Measurements from ENCODE around the gene MTFP1.
"Not testable (repeated sequence)": the region's sequence is repeated elsewhere in the genome, so short reads cannot be mapped to it uniquely, and the experiment has no call there.

The MTFP1 gene

DNA sequence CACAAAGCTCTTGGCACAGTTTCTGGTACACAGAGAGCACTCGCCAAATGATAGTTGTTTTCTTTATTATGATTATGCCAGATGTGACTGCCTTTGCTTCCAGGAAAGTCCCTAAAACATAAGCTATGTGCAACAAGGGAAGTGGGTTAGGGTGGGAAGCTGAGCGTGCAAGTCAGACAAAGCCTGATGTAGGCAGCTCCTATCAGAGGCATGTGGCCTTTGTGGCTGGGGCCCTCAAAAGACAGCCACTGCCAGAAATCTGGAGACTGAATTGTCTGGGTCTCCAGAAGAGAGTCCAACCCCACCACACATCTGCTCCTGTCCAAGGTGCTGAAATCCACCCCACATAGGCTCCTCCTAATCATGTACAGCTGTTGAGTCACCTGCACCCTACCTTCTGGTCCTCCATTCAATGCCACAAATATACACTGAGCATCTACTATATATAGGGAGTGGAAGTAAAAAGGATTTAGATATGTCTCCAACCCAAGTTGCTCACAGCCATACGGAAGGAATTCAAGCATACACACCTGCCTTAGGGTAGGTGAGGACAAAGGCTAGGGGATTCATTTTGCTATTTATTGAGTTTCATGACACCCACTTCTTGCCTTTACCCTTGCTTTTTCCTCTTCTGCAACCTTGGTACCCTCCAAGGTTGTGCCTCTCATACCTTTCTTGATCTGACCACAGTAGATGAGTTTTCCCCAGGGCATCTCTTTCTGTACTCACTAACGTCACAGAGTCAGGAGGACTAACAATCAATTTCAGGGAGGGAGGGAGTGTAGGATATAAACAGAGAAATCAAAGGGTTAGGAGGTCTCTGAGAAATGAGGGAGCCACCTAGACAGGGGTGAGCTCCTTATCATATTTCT, 33.8 kb downstream of the MTFP1 start:
- H3K4me1 ChIP-seq (ENCODE audit: control insufficient read depth, insufficient read depth, low read depth, low read length), result peaks cover 1% of the 10 kb centered on the region
- WGBS, result 86% methylated on average over 4 of the region's 4 CpGs
- H3K4me3 ChIP-seq (ENCODE audit: insufficient read depth in 1 of 2, low read depth in 1 of 2, low read length in 2 of 2), result no peak overlapping the region
- H3K79me1 ChIP-seq (replicated peaks; ENCODE audit: low read length, poor library complexity, severe bottlenecking), result no peaks in the 10 kb centered on the region
- no peak overlapping the region for H3K9ac ChIP-seq (ENCODE audit: low read length)
- no peak overlapping the region for H3K23ac ChIP-seq (ENCODE audit: low read length in 2 of 2)
- no peak overlapping the region for H3K4me2 ChIP-seq (ENCODE audit: low read length, poor library complexity, severe bottlenecking)
- H2BK120ac ChIP-seq (ENCODE audit: low read depth, low read length), result no peak overlapping the region
- peak; percentile 32 for DNase-seq
- H3K27ac ChIP-seq (ENCODE audit: low read length, poor library complexity, severe bottlenecking), result no peak overlapping the region
- H3K27me3 ChIP-seq (ENCODE audit: control insufficient read depth in 1 of 2, insufficient read depth in 1 of 2, low read length in 2 of 2), result peaks cover 7 to 8% of the 10 kb centered on the region in 2 experiments
- no peak overlapping the region for H3K4ac ChIP-seq (ENCODE audit: low read depth in 1 of 2, low read length in 2 of 2)
- no peak overlapping the region for H3K18ac ChIP-seq (ENCODE audit: low read depth in 1 of 2, low read length in 2 of 2)
- no peak overlapping the region for H2BK5ac ChIP-seq (ENCODE audit: low read depth, low read length, poor library complexity, severe bottlenecking)
- H4K8ac ChIP-seq (ENCODE audit: low read length), result no peak overlapping the region
- no peak overlapping the region for H2BK12ac ChIP-seq (ENCODE audit: low read length in 2 of 2)
- H3K9me3 ChIP-seq (ENCODE audit: control insufficient read depth, low read length), result no peaks in the 10 kb centered on the region
- no peak overlapping the region for H4K91ac ChIP-seq (ENCODE audit: low read length)
- H2AK5ac ChIP-seq (ENCODE audit: low read length, severe bottlenecking), result no peak overlapping the region
- no peak overlapping the region for H3K14ac ChIP-seq (ENCODE audit: low read length in 2 of 2)
- no peak overlapping the region for H2AFZ ChIP-seq (ENCODE audit: low read depth, low read length)
- H3K36me3 ChIP-seq (ENCODE audit: control insufficient read depth in 1 of 2, insufficient read depth in 2 of 2, low read depth in 1 of 2, low read length in 2 of 2), result no peaks in the 10 kb centered on the region
- no peak overlapping the region for H2BK15ac ChIP-seq (ENCODE audit: low read depth, poor library complexity, severe bottlenecking)

- Histone ChIP-seq H3K4me1 (ENCODE audit: control insufficient read depth, insufficient read depth, low read depth, low read length) (peaks cover 1% of the 10 kb centered on the region), H3K36me3 (ENCODE audit: control insufficient read depth in 1 of 2, insufficient read depth in 2 of 2, low read depth in 1 of 2, low read length in 2 of 2) (no peaks in the 10 kb centered on the region), H3K9me3 (ENCODE audit: control insufficient read depth, low read length) (peaks cover 7% of the 10 kb centered on the region), H3K4ac (ENCODE audit: low read depth in 1 of 2, low read length in 2 of 2) (no peak overlapping the region), H2AFZ (ENCODE audit: low read depth, low read length) (no peak overlapping the region), H3K9ac (ENCODE audit: low read length) (no peak overlapping the region), H2BK12ac (ENCODE audit: low read length in 2 of 2) (no peak overlapping the region), H3K23ac (ENCODE audit: low read length in 2 of 2) (no peak overlapping the region), H4K8ac (ENCODE audit: low read length) (no peak overlapping the region), H3K4me3 (ENCODE audit: insufficient read depth in 1 of 2, low read depth in 1 of 2, low read length in 2 of 2) (no peak overlapping the region), H2AK5ac (ENCODE audit: low read length, severe bottlenecking) (no peak overlapping the region), H3K27ac (ENCODE audit: low read length, poor library complexity, severe bottlenecking) (no peak overlapping the region), H3K14ac (ENCODE audit: low read length in 2 of 2) (no peak overlapping the region), H3K27me3 (ENCODE audit: control insufficient read depth in 1 of 2, insufficient read depth in 1 of 2, low read length in 2 of 2) (peaks cover 11 to 13% of the 10 kb centered on the region in 2 experiments), H2BK5ac (ENCODE audit: low read depth, low read length, poor library complexity, severe bottlenecking) (no peak overlapping the region), H3K18ac (ENCODE audit: low read depth in 1 of 2, low read length in 2 of 2) (no peak overlapping the region), H3K4me2 (ENCODE audit: low read length, poor library complexity, severe bottlenecking) (no peak overlapping the region), H4K91ac (ENCODE audit: low read length) (no peak overlapping the region), H3K79me1 (replicated peaks; ENCODE audit: low read length, poor library complexity, severe bottlenecking) (no peaks in the 10 kb centered on the region), H2BK15ac (ENCODE audit: low read depth, poor library complexity, severe bottlenecking) (no peak overlapping the region), H2BK120ac (ENCODE audit: low read depth, low read length) (no peak overlapping the region)
- 79% methylated on average over 4 of the region's 4 CpGs for WGBS
- DNase-seq, result no peak
Observed at GRCh38 chr22:30460147-30460546, 34.6 kb downstream of the MTFP1 start.

GRCh38 chr22:30460555-30460954, 35.0 kb downstream of the MTFP1 start:
- not testable (repeated sequence) for H3K14ac ChIP-seq (ENCODE audit: low read length in 2 of 2); H3K4me1 ChIP-seq (ENCODE audit: control insufficient read depth, insufficient read depth, low read depth, low read length); H3K9me3 ChIP-seq (ENCODE audit: control insufficient read depth, low read length); H3K79me1 ChIP-seq (replicated peaks; ENCODE audit: low read length, poor library complexity, severe bottlenecking); DNase-seq; H3K36me3 ChIP-seq (ENCODE audit: control insufficient read depth in 1 of 2, insufficient read depth in 2 of 2, low read depth in 1 of 2, low read length in 2 of 2); H2BK5ac ChIP-seq (ENCODE audit: low read depth, low read length, poor library complexity, severe bottlenecking); H2AK5ac ChIP-seq (ENCODE audit: low read length, severe bottlenecking); H2BK12ac ChIP-seq (ENCODE audit: low read length in 2 of 2); H3K4ac ChIP-seq (ENCODE audit: low read depth in 1 of 2, low read length in 2 of 2); H3K23ac ChIP-seq (ENCODE audit: low read length in 2 of 2); H2BK15ac ChIP-seq (ENCODE audit: low read depth, poor library complexity, severe bottlenecking); H3K4me3 ChIP-seq (ENCODE audit: insufficient read depth in 1 of 2, low read depth in 1 of 2, low read length in 2 of 2); H3K4me2 ChIP-seq (ENCODE audit: low read length, poor library complexity, severe bottlenecking); H4K91ac ChIP-seq (ENCODE audit: low read length); H2BK120ac ChIP-seq (ENCODE audit: low read depth, low read length); H3K9ac ChIP-seq (ENCODE audit: low read length); H3K18ac ChIP-seq (ENCODE audit: low read depth in 1 of 2, low read length in 2 of 2); H2AFZ ChIP-seq (ENCODE audit: low read depth, low read length); H3K27ac ChIP-seq (ENCODE audit: low read length, poor library complexity, severe bottlenecking); H4K8ac ChIP-seq (ENCODE audit: low read length)
- 93% methylated on average over 5 of the region's 6 CpGs for WGBS
- H3K27me3 ChIP-seq (ENCODE audit: control insufficient read depth in 1 of 2, insufficient read depth in 1 of 2, low read length in 2 of 2), result peaks cover 13 to 17% of the 10 kb centered on the region in 2 experiments

DNA sequence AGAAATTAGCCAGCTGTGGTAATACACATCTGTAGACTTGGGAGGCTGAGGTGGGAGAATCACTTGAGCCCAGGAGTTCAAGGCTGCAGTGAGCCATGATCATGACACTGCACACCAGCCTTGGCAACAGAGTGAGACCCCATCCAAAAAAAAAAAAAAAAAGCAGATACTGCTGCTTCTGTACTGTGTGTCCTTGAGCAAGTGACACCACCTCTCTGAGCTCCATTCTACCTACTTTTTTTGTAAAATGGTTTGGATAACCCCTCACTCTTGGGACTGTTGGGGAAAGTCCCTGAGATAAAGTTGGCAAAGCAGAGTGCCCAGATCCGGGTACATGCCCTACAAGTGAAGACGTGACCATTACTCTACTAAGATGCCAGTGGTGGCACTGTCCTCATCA, 43.6 kb downstream of the MTFP1 start:
- Histone ChIP-seq H3K18ac (ENCODE audit: low read depth in 1 of 2, low read length in 2 of 2) (no peak overlapping the region), H4K91ac (ENCODE audit: low read length) (no peak overlapping the region), H3K9ac (ENCODE audit: low read length) (no peak overlapping the region), H2BK12ac (ENCODE audit: low read length in 2 of 2) (no peak overlapping the region), H3K4me3 (ENCODE audit: insufficient read depth in 1 of 2, low read depth in 1 of 2, low read length in 2 of 2) (no peak overlapping the region), H2AFZ (ENCODE audit: low read depth, low read length) (no peak overlapping the region), H3K23ac (ENCODE audit: low read length in 2 of 2) (no peak overlapping the region), H3K14ac (ENCODE audit: low read length in 2 of 2) (no peak overlapping the region), H3K4me1 (ENCODE audit: control insufficient read depth, insufficient read depth, low read depth, low read length) (no peaks in the 10 kb centered on the region), H3K4me2 (ENCODE audit: low read length, poor library complexity, severe bottlenecking) (no peak overlapping the region), H4K8ac (ENCODE audit: low read length) (no peak overlapping the region), H3K36me3 (ENCODE audit: control insufficient read depth in 1 of 2, insufficient read depth in 2 of 2, low read depth in 1 of 2, low read length in 2 of 2) (no peaks in the 10 kb centered on the region), H2BK120ac (ENCODE audit: low read depth, low read length) (no peak overlapping the region), H3K9me3 (ENCODE audit: control insufficient read depth, low read length) (peaks cover 7% of the 10 kb centered on the region), H3K27ac (ENCODE audit: low read length, poor library complexity, severe bottlenecking) (no peak overlapping the region), H3K27me3 (ENCODE audit: control insufficient read depth in 1 of 2, insufficient read depth in 1 of 2, low read length in 2 of 2) (peaks cover 63 to 64% of the 10 kb centered on the region in 2 experiments), H2BK15ac (ENCODE audit: low read depth, poor library complexity, severe bottlenecking) (no peak overlapping the region), H3K79me1 (replicated peaks; ENCODE audit: low read length, poor library complexity, severe bottlenecking) (no peaks in the 10 kb centered on the region), H2AK5ac (ENCODE audit: low read length, severe bottlenecking) (no peak overlapping the region), H2BK5ac (ENCODE audit: low read depth, low read length, poor library complexity, severe bottlenecking) (no peak overlapping the region), H3K4ac (ENCODE audit: low read depth in 1 of 2, low read length in 2 of 2) (no peak overlapping the region)
- 80% methylated on average over 2 of the region's 2 CpGs for WGBS
- DNase-seq, result no peak

Measured in mesenchymal stem cell (in vitro differentiated cells and primary cell).